ENCODE measurements around the gene CAB39.

DNA sequence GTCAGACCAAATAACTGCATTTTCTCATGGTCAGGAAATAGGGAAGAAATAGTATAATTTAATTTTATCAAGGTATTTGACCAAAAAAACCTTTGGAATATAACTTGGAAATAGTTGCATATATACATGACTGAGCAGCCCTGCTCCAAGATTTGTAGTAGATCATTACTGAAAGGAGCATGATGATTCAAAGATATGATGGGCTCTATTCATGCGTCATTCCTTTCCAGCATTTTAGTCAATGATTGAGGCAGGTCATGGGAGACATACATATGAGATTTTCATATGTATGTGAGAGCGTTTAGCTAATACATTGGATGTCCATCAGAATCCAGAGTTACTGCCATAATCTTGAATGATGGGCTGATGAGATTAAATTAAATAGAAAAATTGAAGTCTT is 74.5 kb downstream of the CAB39 start:
- TF ChIP-seq, protein P1, sequence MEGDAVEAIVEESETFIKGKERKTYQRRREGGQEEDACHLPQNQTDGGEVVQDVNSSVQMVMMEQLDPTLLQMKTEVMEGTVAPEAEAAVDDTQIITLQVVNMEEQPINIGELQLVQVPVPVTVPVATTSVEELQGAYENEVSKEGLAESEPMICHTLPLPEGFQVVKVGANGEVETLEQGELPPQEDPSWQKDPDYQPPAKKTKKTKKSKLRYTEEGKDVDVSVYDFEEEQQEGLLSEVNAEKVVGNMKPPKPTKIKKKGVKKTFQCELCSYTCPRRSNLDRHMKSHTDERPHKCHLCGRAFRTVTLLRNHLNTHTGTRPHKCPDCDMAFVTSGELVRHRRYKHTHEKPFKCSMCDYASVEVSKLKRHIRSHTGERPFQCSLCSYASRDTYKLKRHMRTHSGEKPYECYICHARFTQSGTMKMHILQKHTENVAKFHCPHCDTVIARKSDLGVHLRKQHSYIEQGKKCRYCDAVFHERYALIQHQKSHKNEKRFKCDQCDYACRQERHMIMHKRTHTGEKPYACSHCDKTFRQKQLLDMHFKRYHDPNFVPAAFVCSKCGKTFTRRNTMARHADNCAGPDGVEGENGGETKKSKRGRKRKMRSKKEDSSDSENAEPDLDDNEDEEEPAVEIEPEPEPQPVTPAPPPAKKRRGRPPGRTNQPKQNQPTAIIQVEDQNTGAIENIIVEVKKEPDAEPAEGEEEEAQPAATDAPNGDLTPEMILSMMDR (IDR thresholded peaks at IDR 0.05), result no peak
- TF ChIP-seq GATA2 (CRISPR knock-in tag; IDR thresholded peaks at IDR 0.05), result no peak
- no peak for TF ChIP-seq MXI1 (IDR thresholded peaks at IDR 0.05; ENCODE audit: low read depth, low read length)
- TF ChIP-seq RAD21 (IDR thresholded peaks at IDR 0.05; ENCODE audit: low read length), result no peak

All from SK-N-SH (cell line).